ENCODE data around the gene NR2C2. TPM values are rescaled to one million over a fixed set of nuclear protein-coding genes. Genes with fewer than 3 reads are reported as not detected.

The NR2C2 gene
- total and polyA plus RNA-seq, 10 of the 15 experiments (the other 5 are each of a cell fraction or from before 2014, with no cell fraction given) = 2.7 to 30.3 (median 18.3) TPM

GRCh38 chr3:15041950-15042349 lies 94.6 kb downstream of the NR2C2 start (continued):
- no peak for TF ChIP-seq ZNF592 (IDR thresholded peaks at IDR 0.05)
- no peak for TF ChIP-seq GATAD2B (conservative IDR thresholded peaks at IDR 0.05; ENCODE audit: low read depth)
- no peak for TF ChIP-seq TBL1XR1 (IDR thresholded peaks at IDR 0.05; ENCODE audit: low read depth, low read length)
- no peak for TF ChIP-seq MYB (IDR thresholded peaks at IDR 0.05; ENCODE audit: borderline replicate concordance, low read depth, low read length)
- no peak for TF ChIP-seq SKIL (IDR thresholded peaks at IDR 0.05; ENCODE audit: low read depth, poor library complexity, severe bottlenecking)
- TF ChIP-seq LARP7 (IDR thresholded peaks at IDR 0.05) = no peak
- no peak for TF ChIP-seq ELK1 (IDR thresholded peaks at IDR 0.05; ENCODE audit: low read depth, low read length)
- no peak for TF ChIP-seq MEF2B (IDR thresholded peaks at IDR 0.05; ENCODE audit: partially characterized antibody, poor library complexity, severe bottlenecking)
